Right kidney (tissue), 1 donor: ENCODE measurements around the gene ISY1.
"Not testable (repeated sequence)": the region's sequence is repeated elsewhere in the genome, so short reads cannot be mapped to it uniquely, and the experiment has no call there.

Source experiments
- DNase-seq: peaks from one replicate; pipeline ENCODE4 v3.0.0-alpha.2; 2016

ISY1 gene

GRCh38 chr3:129087904-129088303 lies 73.0 kb downstream of the ISY1 start:
- not testable (repeated sequence) for DNase-seq

GRCh38 chr3:129087138-129087702 lies 73.6 kb downstream of the ISY1 start:
- DNase-seq, result no peak

GRCh38 chr3:129085818-129086217 lies 75.0 kb downstream of the ISY1 start:
- no peak for DNase-seq

GRCh38 chr3:129085165-129085715 lies 75.6 kb downstream of the ISY1 start:
- DNase-seq, result no peak

- DNase-seq, result no peak
Observed at GRCh38 chr3:129084501-129084900, 76.4 kb downstream of the ISY1 start.

- no peak for DNase-seq
Observed at GRCh38 chr3:129082026-129082425, 78.8 kb downstream of the ISY1 start.

GRCh38 chr3:129081503-129081902 lies 79.4 kb downstream of the ISY1 start:
- DNase-seq, result no peak

GRCh38 chr3:129078510-129078909 lies 82.4 kb downstream of the ISY1 start:
- no peak for DNase-seq
